ENCODE measurements around the gene ORC2. TPM values are rescaled to one million over a fixed set of nuclear protein-coding genes. Genes with fewer than 3 reads are reported as not detected.

The ORC2 gene
- total and polyA plus RNA-seq, 3 experiments from 2014 or later = 8.5 to 51.9 (median 47.9) TPM

Other genes with a start within 250 kb of the ORC2 start
- 100 to 1,000 TPM; 495 to 533 TPM for gene BZW1, start 151.8 kb downstream of the ORC2 start, total RNA-seq
- gene BZW1, start 151.8 kb downstream of the ORC2 start, polyA plus RNA-seq = 252 TPM
- gene CLK1, start 99.0 kb downstream of the ORC2 start, total RNA-seq = 100 to 1,000 TPM; 110 to 114 TPM
- 44.8 TPM for gene CLK1, start 99.0 kb downstream of the ORC2 start, polyA plus RNA-seq
- 10 to 100 TPM; 24.9 to 31.0 TPM for gene PPIL3, start 74.6 kb downstream of the ORC2 start, total RNA-seq
- gene PPIL3, start 74.6 kb downstream of the ORC2 start, polyA plus RNA-seq = 25.2 TPM
- 10 to 100 TPM; 25.7 to 32.0 TPM for gene NIF3L1, start 74.3 kb downstream of the ORC2 start, total RNA-seq
- 18.3 TPM for gene NIF3L1, start 74.3 kb downstream of the ORC2 start, polyA plus RNA-seq
- gene HYCC2, start 108.0 kb upstream of the ORC2 start, total RNA-seq = 10 to 100 TPM; 25.5 to 27.7 TPM
- 32.9 TPM for gene HYCC2, start 108.0 kb upstream of the ORC2 start, polyA plus RNA-seq
- gene NDUFB3, start 108.3 kb upstream of the ORC2 start, total RNA-seq = 100 to 1,000 TPM; 129 to 145 TPM
- 269 TPM for gene NDUFB3, start 108.3 kb upstream of the ORC2 start, polyA plus RNA-seq
- gene CFLAR, start 152.5 kb upstream of the ORC2 start, total RNA-seq = 100 to 1,000 TPM; 291 to 303 TPM
- 172 TPM for gene CFLAR, start 152.5 kb upstream of the ORC2 start, polyA plus RNA-seq
- gene CASP10, start 219.5 kb upstream of the ORC2 start, total RNA-seq = 1 to 10 TPM; 6.7 to 7.3 TPM
- 8.1 TPM for gene CASP10, start 219.5 kb upstream of the ORC2 start, polyA plus RNA-seq